Activated CD4-positive, alpha-beta T cell treated with anti-CD3 and anti-CD28 coated beads, Interleukin-2, amount 10 ng/mL, durations not matched to agents 7 days and 5 days (primary cell): Measurements from ENCODE around the gene VIPR2. TPM values are rescaled to one million over a fixed set of nuclear protein-coding genes. Genes with fewer than 3 reads are reported as not detected.

Experiments used
- CTCF ChIA-PET: fragments of 350-600 bp; sonication (Branson Sonifier 250); formaldehyde crosslinking; loops from one replicate; lab custom pipeline; 2021; ENCODE audit warnings: antibody characterized with exemption; lab: Charles Lee
- POLR2A ChIA-PET: fragments of 350-600 bp; sonication (Branson Sonifier 250); formaldehyde crosslinking; loops from one replicate; lab custom pipeline; 2021; ENCODE audit warnings: antibody characterized with exemption; lab: Charles Lee
- DNase-seq: peaks from one replicate; pipeline ENCODE4 v3.0.0-alpha.2; 2020
- H3K27ac Mint-ChIP-seq: one replicate; pipeline ENCODE4 v1.8.0; 2021; ENCODE audit warnings: mild to moderate bottlenecking, moderate library complexity, mixed read lengths
- H3K27me3 Mint-ChIP-seq: one replicate; pipeline ENCODE4 v1.8.0; 2021; ENCODE audit warnings: mixed read lengths
- H3K36me3 Mint-ChIP-seq: one replicate; pipeline ENCODE4 v1.8.0; 2021; ENCODE audit warnings: low read depth, mixed read lengths
- H3K4me1 Mint-ChIP-seq: one replicate; pipeline ENCODE4 v1.8.0; 2021; ENCODE audit warnings: mixed read lengths
- H3K4me3 Mint-ChIP-seq: one replicate; pipeline ENCODE4 v1.8.0; 2021; ENCODE audit warnings: mild to moderate bottlenecking, moderate library complexity, mixed read lengths
- H3K9me3 Mint-ChIP-seq: one replicate; pipeline ENCODE4 v1.8.0; 2021; ENCODE audit warnings: mixed read lengths
- total RNA-seq, 2 experiments: library from RNA; stranded (reverse); gene quantifications; one replicate each; pipeline ENCODE4 v1.2.3, GENCODE V29; 2021

Gene VIPR2
- total RNA-seq, 2 experiments from 2014 or later: not detected

- Mint-ChIP-seq H3K27ac (no peak overlapping the region), H3K4me1 (peaks cover 18% of the 10 kb centered on the region), H3K9me3 (no peaks in the 10 kb centered on the region), H3K36me3 (no peaks in the 10 kb centered on the region), H3K27me3 (peaks cover 3% of the 10 kb centered on the region), H3K4me3 (no peak overlapping the region)
- no peak for DNase-seq
- ChIA-PET CTCF (no interaction called here), POLR2A (no interaction called here)
Observed at GRCh38 chr7:159046300-159046699, 98.4 kb downstream of the VIPR2 start.

- peaks cover 14% of the 10 kb centered on the region for H3K4me1 Mint-ChIP-seq
- no peaks in the 10 kb centered on the region for H3K9me3 Mint-ChIP-seq
- no peaks in the 10 kb centered on the region for H3K36me3 Mint-ChIP-seq
- H3K27me3 Mint-ChIP-seq: peaks cover 3% of the 10 kb centered on the region
- ChIA-PET POLR2A (no interaction called here), CTCF (no interaction called here)
- no peak overlapping the region for H3K4me3 Mint-ChIP-seq
- no peak for DNase-seq
- H3K27ac Mint-ChIP-seq: no peak overlapping the region
Observed at GRCh38 chr7:159045839-159046238, 98.8 kb downstream of the VIPR2 start.

- ChIA-PET CTCF (interaction anchor here (1.1 to 1.6 kb wide), 2 partner anchors 9 to 33 kb away, joined by 3 to 4 read pairs; no protein-coding TSS in a partner anchor), POLR2A (no interaction called here)
- H3K9me3 Mint-ChIP-seq: no peaks in the 10 kb centered on the region
- H3K27me3 Mint-ChIP-seq: peaks cover 3% of the 10 kb centered on the region
- no peaks in the 10 kb centered on the region for H3K36me3 Mint-ChIP-seq
- no peak overlapping the region for H3K4me3 Mint-ChIP-seq
- no peaks in the 10 kb centered on the region for H3K4me1 Mint-ChIP-seq
- no peak for DNase-seq
- no peak overlapping the region for H3K27ac Mint-ChIP-seq
Observed at GRCh38 chr7:159042581-159043101, 102.0 kb downstream of the VIPR2 start.

GRCh38 chr7:159042103-159042502, 102.6 kb downstream of the VIPR2 start:
- Mint-ChIP-seq H3K4me1 (no peaks in the 10 kb centered on the region), H3K4me3 (no peak overlapping the region), H3K36me3 (no peaks in the 10 kb centered on the region), H3K9me3 (no peaks in the 10 kb centered on the region), H3K27me3 (no peaks in the 10 kb centered on the region), H3K27ac (no peak overlapping the region)
- ChIA-PET POLR2A (no interaction called here), CTCF (interaction anchor here (1.1 to 1.6 kb wide), 2 partner anchors 10 to 34 kb away, joined by 3 to 4 read pairs; no protein-coding TSS in a partner anchor)
- no peak for DNase-seq

GRCh38 chr7:159040912-159041711, 103.6 kb downstream of the VIPR2 start:
- Mint-ChIP-seq H3K4me3 (no peak overlapping the region), H3K9me3 (no peaks in the 10 kb centered on the region), H3K36me3 (no peaks in the 10 kb centered on the region), H3K27me3 (no peaks in the 10 kb centered on the region), H3K4me1 (no peaks in the 10 kb centered on the region), H3K27ac (no peak overlapping the region)
- ChIA-PET CTCF (interaction anchor here (1.0 to 1.2 kb wide), 2 partner anchors 10 to 264 kb away, joined by 3 read pairs; no protein-coding TSS in a partner anchor), POLR2A (no interaction called here)
- no peak for DNase-seq

- Mint-ChIP-seq H3K36me3 (no peaks in the 10 kb centered on the region), H3K27ac (no peak overlapping the region), H3K4me3 (no peak overlapping the region), H3K27me3 (no peaks in the 10 kb centered on the region), H3K4me1 (no peaks in the 10 kb centered on the region), H3K9me3 (no peaks in the 10 kb centered on the region)
- no peak for DNase-seq
- CTCF ChIA-PET: interaction anchor here (1.0 kb wide), 1 partner anchor 11 kb away, joined by 3 read pairs; no protein-coding TSS in a partner anchor
- POLR2A ChIA-PET: no interaction called here
Observed at GRCh38 chr7:159040146-159040545, 104.5 kb downstream of the VIPR2 start.

GRCh38 chr7:159039716-159040115, 105.0 kb downstream of the VIPR2 start:
- no peaks in the 10 kb centered on the region for H3K9me3 Mint-ChIP-seq
- no peak for DNase-seq
- no peaks in the 10 kb centered on the region for H3K36me3 Mint-ChIP-seq
- ChIA-PET CTCF (no interaction called here), POLR2A (no interaction called here)
- no peak overlapping the region for H3K27ac Mint-ChIP-seq
- no peaks in the 10 kb centered on the region for H3K4me1 Mint-ChIP-seq
- H3K4me3 Mint-ChIP-seq: no peak overlapping the region
- H3K27me3 Mint-ChIP-seq: no peaks in the 10 kb centered on the region

- ChIA-PET CTCF (no interaction called here), POLR2A (no interaction called here)
- DNase-seq: no peak
- H3K9me3 Mint-ChIP-seq: no peaks in the 10 kb centered on the region
- no peak overlapping the region for H3K4me3 Mint-ChIP-seq
- H3K36me3 Mint-ChIP-seq: no peaks in the 10 kb centered on the region
- no peaks in the 10 kb centered on the region for H3K4me1 Mint-ChIP-seq
- no peaks in the 10 kb centered on the region for H3K27me3 Mint-ChIP-seq
- no peak overlapping the region for H3K27ac Mint-ChIP-seq
Observed at GRCh38 chr7:159038066-159038465, 106.6 kb downstream of the VIPR2 start.

- CTCF ChIA-PET: no interaction called here
- Mint-ChIP-seq H3K36me3 (no peaks in the 10 kb centered on the region), H3K9me3 (no peaks in the 10 kb centered on the region), H3K4me3 (no peak overlapping the region), H3K4me1 (no peaks in the 10 kb centered on the region), H3K27ac (no peak overlapping the region), H3K27me3 (no peaks in the 10 kb centered on the region)
- POLR2A ChIA-PET: no interaction called here
- no peak for DNase-seq
Observed at GRCh38 chr7:159036916-159037605, 107.6 kb downstream of the VIPR2 start.

GRCh38 chr7:159035571-159036073, 109.0 kb downstream of the VIPR2 start:
- Mint-ChIP-seq H3K27ac (peak overlapping the region; percentile 60), H3K4me1 (peaks cover 3% of the 10 kb centered on the region), H3K9me3 (no peaks in the 10 kb centered on the region), H3K36me3 (no peaks in the 10 kb centered on the region), H3K27me3 (peaks cover 9% of the 10 kb centered on the region), H3K4me3 (no peak overlapping the region)
- POLR2A ChIA-PET: no interaction called here
- DNase-seq: no peak
- CTCF ChIA-PET: interaction anchor here (0.8 kb wide), 1 partner anchor 14 kb away, joined by 3 read pairs; no protein-coding TSS in a partner anchor

GRCh38 chr7:159034988-159035387, 109.7 kb downstream of the VIPR2 start:
- no peak for DNase-seq
- H3K27ac Mint-ChIP-seq: no peak overlapping the region
- no peak overlapping the region for H3K4me3 Mint-ChIP-seq
- POLR2A ChIA-PET: no interaction called here
- CTCF ChIA-PET: no interaction called here
- no peaks in the 10 kb centered on the region for H3K9me3 Mint-ChIP-seq
- H3K27me3 Mint-ChIP-seq: peaks cover 9% of the 10 kb centered on the region
- H3K36me3 Mint-ChIP-seq: no peaks in the 10 kb centered on the region
- peaks cover 3% of the 10 kb centered on the region for H3K4me1 Mint-ChIP-seq

GRCh38 chr7:159034394-159034793, 110.3 kb downstream of the VIPR2 start:
- Mint-ChIP-seq H3K4me1 (peaks cover 3% of the 10 kb centered on the region), H3K36me3 (no peaks in the 10 kb centered on the region), H3K27me3 (peaks cover 9% of the 10 kb centered on the region), H3K27ac (no peak overlapping the region), H3K9me3 (no peaks in the 10 kb centered on the region), H3K4me3 (no peak overlapping the region)
- DNase-seq: no peak
- ChIA-PET POLR2A (no interaction called here), CTCF (no interaction called here)

GRCh38 chr7:159033956-159034355, 110.7 kb downstream of the VIPR2 start:
- CTCF ChIA-PET: no interaction called here
- Mint-ChIP-seq H3K27me3 (peaks cover 9% of the 10 kb centered on the region), H3K27ac (no peak overlapping the region), H3K4me1 (peaks cover 3% of the 10 kb centered on the region), H3K9me3 (no peaks in the 10 kb centered on the region), H3K4me3 (no peak overlapping the region), H3K36me3 (no peaks in the 10 kb centered on the region)
- POLR2A ChIA-PET: no interaction called here
- DNase-seq: no peak
